GM11168 (cell line): ENCODE measurements around the gene SGF29.
"Not testable (repeated sequence)": the region's sequence is repeated elsewhere in the genome, so short reads cannot be mapped to it uniquely, and the experiment has no call there.

Source experiments
- in situ Hi-C: fragments of 300-500 bp; cut with MboI; formaldehyde crosslinking; loops from one replicate; pipeline ENCODE4 v1.12.0; 2022; ENCODE audit warnings: low sequenced_read_pairs; ENCODE audit not compliant: unreplicated experiment

The SGF29 gene

DNA sequence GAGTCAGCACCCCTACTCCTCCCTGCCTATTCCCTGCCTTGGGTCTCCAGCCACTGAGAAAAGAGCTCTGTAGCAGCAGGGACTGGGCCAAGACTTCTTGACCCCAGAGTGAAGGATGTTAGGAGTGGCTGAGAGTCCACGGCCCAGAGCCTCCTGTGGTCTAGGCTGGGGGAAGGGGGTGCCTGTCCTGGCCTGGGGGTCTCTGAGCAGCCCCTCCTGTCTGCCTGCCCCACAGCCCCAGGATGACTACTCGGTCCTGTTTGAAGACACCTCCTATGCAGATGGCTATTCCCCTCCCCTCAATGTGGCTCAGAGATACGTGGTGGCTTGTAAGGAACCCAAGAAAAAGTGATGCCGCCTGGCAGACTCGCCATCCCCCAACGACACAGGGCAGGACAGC, 37.6 kb downstream of the SGF29 start:
- in situ Hi-C loops = no loop called here

- in situ Hi-C loops = no loop called here
Observed at GRCh38 chr16:28592511-28592910, 38.8 kb downstream of the SGF29 start.

GRCh38 chr16:28592979-28593553, 39.3 kb downstream of the SGF29 start:
- in situ Hi-C loops = no loop called here

DNA sequence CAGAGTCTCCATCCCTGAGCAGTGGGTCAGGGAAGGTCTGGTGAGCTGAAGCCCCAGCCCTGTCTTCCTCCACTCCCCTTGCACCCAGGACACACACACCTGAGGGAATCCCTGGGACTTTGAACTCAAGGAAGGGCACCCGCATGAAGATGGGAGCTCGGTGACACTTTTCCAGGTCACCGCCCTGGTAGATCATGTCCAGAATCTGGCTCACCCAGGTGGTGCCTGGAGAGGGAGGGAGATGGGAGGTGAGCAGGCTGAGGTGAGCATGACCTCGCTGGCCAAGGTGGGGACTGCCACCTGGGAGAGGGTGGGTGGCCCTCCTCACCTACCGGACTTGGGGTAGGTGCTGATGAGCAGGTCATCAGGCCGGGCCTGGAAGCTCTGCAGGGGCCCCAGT, 41.7 kb downstream of the SGF29 start:
- in situ Hi-C loops = not testable (repeated sequence)

DNA sequence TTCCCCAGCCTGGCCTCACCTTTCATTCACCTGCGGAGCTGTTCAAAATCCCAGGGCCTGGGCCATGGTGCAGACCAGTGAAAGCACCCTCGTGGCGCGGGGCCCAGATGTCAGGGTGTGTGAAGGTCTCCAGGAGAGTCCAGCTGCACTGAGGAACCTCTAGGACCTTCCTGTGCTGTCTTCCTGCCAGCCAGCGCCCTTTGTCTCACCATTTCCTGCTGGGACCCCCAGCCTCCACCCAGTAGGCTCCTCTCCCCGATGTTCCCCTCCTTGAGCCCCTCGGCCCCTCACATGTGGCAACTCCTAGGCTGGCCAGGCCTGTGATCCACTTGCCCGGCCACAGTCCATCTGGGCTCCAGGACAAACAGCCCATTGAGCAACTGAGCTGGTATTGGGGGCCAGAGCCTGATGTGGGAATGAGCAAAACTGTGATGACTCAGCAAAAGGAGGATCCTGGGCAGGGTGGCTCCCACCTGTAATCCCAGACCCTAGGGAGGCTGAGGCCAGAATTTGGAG, 42.5 kb downstream of the SGF29 start:
- in situ Hi-C loops = no loop called here

GRCh38 chr16:28596840-28597691, 43.3 kb downstream of the SGF29 start, which contains the start of gene SULT1A2:
Gene SULT1A2, minus strand, starts transcription at chr16:28597050. Its CDS starts 1,120 bp downstream, at chr16:28595930.
- in situ Hi-C loops = no loop called here

DNA sequence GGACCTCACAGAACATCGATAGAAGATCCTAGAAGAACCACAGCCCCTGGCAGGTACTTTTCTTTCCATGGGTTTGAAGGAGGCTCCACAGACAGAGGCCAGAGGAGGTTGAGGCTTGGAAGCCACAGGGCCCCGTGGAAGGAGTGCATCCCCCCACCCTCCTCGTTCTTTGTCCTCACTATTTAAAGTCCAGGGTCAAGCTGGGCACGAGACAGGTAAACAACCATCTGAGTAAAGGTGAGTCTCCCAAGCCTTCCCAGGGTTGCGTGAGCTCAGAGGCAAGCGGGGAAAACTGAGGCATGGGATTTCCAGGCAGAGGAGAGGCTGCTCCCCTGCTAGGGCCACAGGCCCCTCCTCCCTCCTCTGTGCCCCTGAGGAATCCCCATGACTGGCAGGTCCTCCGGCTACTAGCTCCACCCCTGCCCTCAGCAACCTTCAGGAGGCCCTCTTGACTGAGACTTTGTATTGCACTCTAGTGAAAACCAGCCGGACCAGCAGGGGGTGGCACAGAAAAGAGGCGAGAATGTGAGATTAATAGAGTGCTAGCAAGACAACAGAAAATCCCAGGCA, 44.1 kb downstream of the SGF29 start:
- in situ Hi-C loops = no loop called here

- in situ Hi-C loops = not testable (repeated sequence)
Observed at GRCh38 chr16:28599377-28600285, 45.9 kb downstream of the SGF29 start.

- in situ Hi-C loops = not testable (repeated sequence)
Observed at GRCh38 chr16:28600965-28601364, 47.2 kb downstream of the SGF29 start.

DNA sequence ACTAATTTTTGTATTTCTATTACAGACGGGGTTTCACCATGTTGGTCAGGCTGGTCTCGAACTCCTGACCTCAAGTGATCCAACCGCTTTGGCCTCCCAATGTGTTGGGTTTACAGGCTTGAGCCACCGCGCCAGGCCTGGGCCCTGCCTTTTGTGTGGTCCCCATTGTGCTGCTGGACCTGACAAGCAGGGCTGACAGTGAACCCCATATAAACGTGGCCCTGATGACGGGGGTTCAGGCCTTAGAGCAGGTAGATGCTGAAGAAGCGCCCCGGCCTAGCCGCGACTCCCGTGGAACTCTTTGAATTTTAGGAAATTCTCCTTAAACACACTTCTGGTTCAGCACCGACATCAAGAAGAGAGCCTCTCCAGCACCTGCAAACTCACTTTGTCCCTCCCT, 47.9 kb downstream of the SGF29 start:
- in situ Hi-C loops = not testable (repeated sequence)

GRCh38 chr16:28602062-28602461, 48.3 kb downstream of the SGF29 start:
- in situ Hi-C loops = not testable (repeated sequence)

GRCh38 chr16:28602529-28602928, 48.8 kb downstream of the SGF29 start:
- in situ Hi-C loops = no loop called here

GRCh38 chr16:28603381-28604185, 49.9 kb downstream of the SGF29 start:
- in situ Hi-C loops = no loop called here

- in situ Hi-C loops = no loop called here
Observed at GRCh38 chr16:28604186-28604565, 50.5 kb downstream of the SGF29 start.

DNA sequence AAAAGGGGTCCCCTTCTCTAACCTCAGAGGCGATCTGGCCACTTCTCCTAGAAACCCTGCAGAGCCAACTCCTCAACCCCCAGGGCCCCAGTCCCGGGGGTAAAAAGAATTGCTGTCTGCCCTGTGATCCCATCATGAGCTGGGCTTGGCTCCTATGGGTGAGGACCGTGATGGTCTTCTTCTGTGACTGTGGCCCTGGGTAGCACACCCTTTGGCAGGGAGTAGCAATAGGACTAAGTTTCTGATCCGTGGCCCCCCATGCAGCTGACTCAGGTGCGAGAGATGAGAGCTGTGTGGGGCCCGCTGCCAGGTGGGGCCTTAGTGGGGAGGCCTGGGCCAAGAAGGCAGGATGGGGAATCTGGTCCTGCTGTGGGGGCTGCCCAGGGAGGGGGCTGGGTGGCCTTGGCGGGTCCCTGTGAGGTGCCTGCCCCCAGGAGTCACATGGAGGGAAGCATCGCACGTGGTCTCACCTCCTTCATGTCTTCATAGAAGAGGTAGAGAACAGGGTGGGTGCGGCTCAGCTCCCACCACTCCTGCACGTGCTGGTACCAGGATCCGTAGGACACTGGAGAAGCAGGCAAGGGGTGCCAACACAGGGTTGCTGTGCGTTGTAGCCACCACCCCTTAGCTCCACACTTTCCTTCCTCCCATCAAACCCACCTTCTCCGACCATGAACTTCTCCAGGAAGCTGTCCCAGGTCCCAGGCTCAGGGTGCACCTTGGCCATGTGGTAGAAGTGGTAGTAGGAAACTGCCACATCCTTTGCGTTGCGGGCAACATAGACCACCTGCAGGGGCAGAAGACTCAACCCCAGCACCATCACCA, 52.8 kb downstream of the SGF29 start:
- in situ Hi-C loops = no loop called here

DNA sequence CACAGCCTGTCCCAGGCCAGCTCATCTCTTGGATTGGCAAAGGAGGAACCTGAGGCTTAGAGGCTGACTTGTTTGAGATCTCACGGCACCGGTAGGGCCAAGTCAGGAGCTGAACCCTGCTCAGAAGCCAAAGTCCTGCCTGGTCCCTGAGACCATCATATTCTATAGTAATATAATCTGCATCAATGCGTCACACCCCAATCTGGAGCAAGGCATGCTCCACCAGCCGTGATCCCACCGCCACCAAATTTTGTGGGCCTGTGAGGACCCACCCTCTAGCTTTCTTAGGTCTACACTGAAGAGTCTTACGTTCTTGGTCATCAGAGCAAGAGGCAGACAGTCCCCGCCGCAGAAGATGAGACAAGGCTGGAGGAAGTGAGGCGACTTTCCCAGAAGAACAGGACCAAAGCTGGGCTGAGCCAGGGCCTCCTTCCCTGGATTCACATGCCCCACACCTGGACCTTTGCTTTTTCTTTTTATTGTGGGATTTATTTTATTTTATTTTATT, 53.5 kb downstream of the SGF29 start:
- in situ Hi-C loops = no loop called here

DNA sequence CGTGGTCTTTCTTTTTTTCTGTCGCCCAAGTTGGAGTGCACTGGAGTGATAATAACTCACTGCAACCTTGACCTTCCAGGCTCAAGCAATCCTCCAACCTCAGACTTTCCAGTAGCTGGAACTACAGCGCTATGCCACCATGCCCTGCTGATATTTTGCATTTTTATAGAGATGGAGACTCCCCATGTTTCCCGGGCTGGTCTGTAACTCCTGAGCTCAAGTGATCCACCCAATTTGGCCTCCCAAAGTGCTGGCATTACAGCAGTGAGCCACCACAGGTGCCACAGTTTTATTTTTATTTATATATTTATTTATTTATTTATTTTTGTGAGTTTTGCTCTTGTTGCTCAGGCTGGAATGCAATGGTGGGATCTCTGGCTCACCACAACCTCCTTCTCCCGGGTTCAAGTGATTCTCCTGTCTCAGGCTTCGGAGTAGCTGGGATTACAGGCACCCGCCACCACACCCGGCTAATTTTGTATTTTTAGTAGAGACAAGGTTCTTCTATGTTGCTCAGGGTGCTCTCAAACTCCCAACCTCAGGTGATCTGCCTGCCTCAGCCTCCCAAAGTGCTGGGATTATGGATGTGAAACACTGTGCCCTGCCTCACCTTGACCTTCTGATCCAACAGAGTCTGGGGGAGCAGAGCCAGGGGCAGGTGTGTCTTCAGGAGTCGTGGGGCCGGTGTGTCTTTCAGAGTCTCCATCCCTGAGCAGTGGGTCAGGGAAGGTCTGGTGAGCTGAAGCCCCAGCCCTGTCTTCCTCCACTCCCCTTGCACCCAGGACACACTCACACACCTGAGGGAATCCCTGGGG, 54.2 kb downstream of the SGF29 start:
- in situ Hi-C loops = not testable (repeated sequence)

GRCh38 chr16:28608496-28608808, 54.7 kb downstream of the SGF29 start:
- in situ Hi-C loops = not testable (repeated sequence)
